ENCODE data around the gene POLE. TPM values are rescaled to one million over a fixed set of nuclear protein-coding genes. Genes with fewer than 3 reads are reported as not detected.

The POLE gene
- total RNA-seq, 2 donors from 2014 or later: 41.3 to 45.7 TPM

- peaks cover 18% of the 10 kb centered on the region for H3K36me3 ChIP-seq
- peaks cover 4% of the 10 kb centered on the region for H3K27me3 ChIP-seq (replicated peaks; ENCODE audit: insufficient read depth)
- H3K9me3 ChIP-seq: no peaks in the 10 kb centered on the region
- ATAC-seq (ENCODE audit: insufficient number of reproducible peaks, low FRiP score, low read depth): no peak
- DNase-seq (ENCODE audit: low spot score): peak; percentile 22
- no peak for TF ChIP-seq CTCF (IDR thresholded peaks at IDR 0.05)
- no peak overlapping the region for H3K27ac ChIP-seq
- H3K4me3 ChIP-seq: no peak overlapping the region
- peaks cover 0 to 6% of the 10 kb centered on the region in 2 donors for H3K4me1 ChIP-seq (ENCODE audit: control insufficient read depth in 1 of 2, low read depth in 2 of 2)
These were observed 64.6 kb downstream of the POLE start for GRCh38 chr12:132622437-132623071.

- Histone ChIP-seq H3K9me3 (peaks cover 7% of the 10 kb centered on the region), H3K36me3 (peaks cover 18% of the 10 kb centered on the region), H3K4me1 (ENCODE audit: control insufficient read depth in 1 of 2, low read depth in 2 of 2) (peaks cover 0 to 6% of the 10 kb centered on the region in 2 donors), H3K27me3 (replicated peaks; ENCODE audit: insufficient read depth) (peaks cover 9% of the 10 kb centered on the region), H3K27ac (no peak overlapping the region), H3K4me3 (no peak overlapping the region)
- no peak for TF ChIP-seq CTCF (IDR thresholded peaks at IDR 0.05)
- DNase-seq (ENCODE audit: low spot score): no peak
- ATAC-seq (ENCODE audit: insufficient number of reproducible peaks, low FRiP score, low read depth): no peak
These were observed 65.3 kb downstream of the POLE start for GRCh38 chr12:132621657-132622435.

GRCh38 chr12:132620899-132621656, 66.1 kb downstream of the POLE start:
- ATAC-seq (ENCODE audit: insufficient number of reproducible peaks, low FRiP score, low read depth): no peak
- Histone ChIP-seq H3K27ac (no peak overlapping the region), H3K4me3 (no peak overlapping the region), H3K4me1 (ENCODE audit: control insufficient read depth in 1 of 2, low read depth in 2 of 2) (peaks cover 0 to 6% of the 10 kb centered on the region in 2 donors), H3K9me3 (peaks cover 12% of the 10 kb centered on the region), H3K36me3 (peaks cover 18% of the 10 kb centered on the region), H3K27me3 (replicated peaks; ENCODE audit: insufficient read depth) (peaks cover 9% of the 10 kb centered on the region)
- DNase-seq (ENCODE audit: low spot score): no peak
- no peak for TF ChIP-seq CTCF (IDR thresholded peaks at IDR 0.05)

- Histone ChIP-seq H3K4me1 (ENCODE audit: control insufficient read depth in 1 of 2, low read depth in 2 of 2) (peaks cover 0 to 6% of the 10 kb centered on the region in 2 donors), H3K4me3 (no peak overlapping the region), H3K9me3 (peaks cover 13% of the 10 kb centered on the region), H3K27me3 (replicated peaks; ENCODE audit: insufficient read depth) (peaks cover 9% of the 10 kb centered on the region), H3K36me3 (peaks cover 12% of the 10 kb centered on the region), H3K27ac (no peak overlapping the region)
- ATAC-seq (ENCODE audit: insufficient number of reproducible peaks, low FRiP score, low read depth): no peak
- no peak for DNase-seq (ENCODE audit: low spot score)
- TF ChIP-seq CTCF (IDR thresholded peaks at IDR 0.05): no peak
These were observed 66.8 kb downstream of the POLE start for GRCh38 chr12:132620113-132620898.

All from thoracic aorta (tissue), 2 donors.